Keratinocyte (primary cell): Measurements from ENCODE around the gene GRM1. TPM values are rescaled to one million over a fixed set of nuclear protein-coding genes. Genes with fewer than 3 reads are reported as not detected.

Experiments used
- DNase-seq: peaks from one replicate; pipeline ENCODE4 v3.0.0-alpha.2; 2011; ENCODE audit warnings: low read depth, missing footprints, low spot score
- FAIRE-seq: peaks from 2 replicates; lab custom pipeline; 2011; peaks lifted over from hg19 to GRCh38; lab: Jason Lieb, UNC
- H2AFZ ChIP-seq: 2 replicates; pipeline ENCODE4 v1.6.0; 2012; ENCODE audit warnings: low read length, control low read depth, inconsistent platforms; ENCODE audit not compliant: control insufficient read depth
- H3K27ac ChIP-seq: 2 replicates; pipeline ENCODE4 v1.5.1; 2011; ENCODE audit warnings: low read length; ENCODE audit not compliant: control insufficient read depth, insufficient read depth
- H3K27me3 ChIP-seq: 3 replicates; pipeline ENCODE4 v1.6.0; 2011; ENCODE audit warnings: low read length; ENCODE audit not compliant: control insufficient read depth, insufficient read depth; ENCODE audit errors: extremely low read depth
- H3K36me3 ChIP-seq, 2 experiments: 2 replicates in 1 of 2; 3 replicates in 1 of 2; pipeline ENCODE4 v1.5.1; 2011; ENCODE audit warnings: low read length in 2 of 2, mild to moderate bottlenecking in 1 of 2; ENCODE audit not compliant: control insufficient read depth in 2 of 2, insufficient read depth in 2 of 2; ENCODE audit errors: extremely low read depth in 1 of 2
- H3K4me1 ChIP-seq: 3 replicates; pipeline ENCODE4 v1.5.1; 2011; ENCODE audit warnings: low read length; ENCODE audit not compliant: control insufficient read depth, insufficient read depth; ENCODE audit errors: extremely low read depth
- H3K4me2 ChIP-seq: 3 replicates; pipeline ENCODE4 v1.6.0; 2011; ENCODE audit warnings: low read depth, low read length; ENCODE audit not compliant: control insufficient read depth, insufficient read depth; ENCODE audit errors: extremely low read depth
- H3K4me3 ChIP-seq, 3 experiments: fragments of 200-600 bp in 1 of 3; sonication (generic) in 1 of 3; 2 replicates in 2 of 3; 3 replicates in 1 of 3; pipeline ENCODE4 v1.5.1; 2011 to 2016; ENCODE audit warnings: low read length in 3 of 3, mild to moderate bottlenecking in 3 of 3, control low read depth in 2 of 3, inconsistent platforms in 1 of 3, low read depth in 1 of 3, mixed read lengths in 1 of 3, mixed run types in 1 of 3, moderate library complexity in 1 of 3; ENCODE audit not compliant: control insufficient read depth in 2 of 3, insufficient read depth in 2 of 3; ENCODE audit errors: extremely low read depth in 1 of 3
- H3K79me2 ChIP-seq: 2 replicates; pipeline ENCODE4 v1.6.0; 2012; ENCODE audit warnings: low read length; ENCODE audit not compliant: control insufficient read depth, insufficient read depth
- H3K9ac ChIP-seq: 3 replicates; pipeline ENCODE4 v1.6.0; 2011; ENCODE audit warnings: low read length; ENCODE audit not compliant: control insufficient read depth, insufficient read depth; ENCODE audit errors: extremely low read depth
- H3K9me1 ChIP-seq: 3 replicates; pipeline ENCODE4 v1.6.0; 2011; ENCODE audit warnings: low read length; ENCODE audit not compliant: control insufficient read depth, insufficient read depth; ENCODE audit errors: extremely low read depth
- H3K9me3 ChIP-seq: 2 replicates; pipeline ENCODE4 v1.5.1; 2012; ENCODE audit warnings: low read depth, low read length; ENCODE audit not compliant: control insufficient read depth
- H4K20me1 ChIP-seq: 3 replicates; pipeline ENCODE4 v1.6.0; 2011; ENCODE audit warnings: low read length; ENCODE audit not compliant: control insufficient read depth, insufficient read depth; ENCODE audit errors: extremely low read depth
- CTCF ChIP-seq, 3 experiments: IDR thresholded peaks in 1 of 3; conservative IDR thresholded peaks in 1 of 3; optimal IDR thresholded peaks in 1 of 3; 2 replicates in 2 of 3; 3 replicates in 1 of 3; pipeline versions ENCODE3 to v1.5.1; 2011; ENCODE audit warnings: low read length in 3 of 3, mild to moderate bottlenecking in 3 of 3, moderate library complexity in 2 of 3, control low read depth in 1 of 3, inconsistent platforms in 1 of 3; ENCODE audit not compliant: insufficient read depth in 2 of 3; ENCODE audit errors: extremely low read depth in 1 of 3
- EZH2 ChIP-seq: IDR thresholded peaks from one replicate; pipeline ENCODE4 v1.6.1; 2012; ENCODE audit warnings: inconsistent platforms, mild to moderate bottlenecking, low read length, moderate library complexity
- dilution Hi-C: fragments of 300-500 bp; cut with MboI; formaldehyde crosslinking; loops from one replicate; pipeline ENCODE4 v1.7.0; 2020; ENCODE audit warnings: low sequenced_read_pairs; ENCODE audit not compliant: extremely low pct_ligation_motif_present
- polyA plus RNA-seq, 5 experiments: library from polyadenylated mRNA; depleted of rRNA in 3 of 5; stranded (reverse) in 3 of 5; stranded (forward) in 1 of 5; unstranded in 1 of 5; fragments of >200 nt; gene quantifications; 1 replicate in 1 of 5; 2 replicates in 3 of 5; 3 replicates in 1 of 5; pipeline versions ENCODE4 v1.2.1 to v1.2.3, GENCODE V29; 2011 to 2012; ENCODE audit warnings: missing spikeins in 2 of 5, low read depth in 1 of 5, low replicate concordance in 1 of 5

The GRM1 gene
- polyA plus RNA-seq, 1 donor (not counting 4 experiments of a cell fraction or from before 2014, with no cell fraction given), result not detected

DNA sequence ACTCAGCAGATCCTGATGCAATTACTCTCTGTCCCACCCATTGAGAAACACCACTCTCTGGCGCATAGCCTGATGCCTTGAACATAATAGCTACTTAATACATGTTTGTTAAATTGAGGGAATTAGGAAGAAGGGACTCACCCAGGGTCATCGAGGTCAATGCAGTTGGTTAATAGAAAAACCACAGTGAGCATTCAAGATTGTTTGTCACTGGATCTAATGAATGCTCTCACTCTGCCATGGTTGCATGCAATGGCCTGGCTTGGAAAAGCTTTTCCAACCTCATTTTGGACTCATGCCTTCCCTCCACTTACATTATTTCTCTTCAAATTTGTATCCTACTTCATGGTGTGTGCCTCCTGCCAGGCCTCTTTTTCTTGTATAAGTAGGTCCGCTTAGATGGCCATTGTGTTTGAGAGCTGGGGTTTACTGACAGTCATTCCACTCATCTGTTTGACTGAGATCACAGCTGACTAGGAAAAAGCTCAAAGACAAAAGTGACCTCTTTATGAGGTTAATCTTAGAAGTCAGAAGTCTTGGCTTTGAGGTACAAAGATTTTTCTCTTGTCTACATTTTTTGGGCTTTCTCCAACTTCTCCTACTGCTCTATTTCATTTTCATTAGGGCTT, 360.0 kb downstream of the GRM1 start:
- FAIRE-seq, result no peak
- no peaks in the 10 kb centered on the region for H3K27me3 ChIP-seq
- no peaks in the 10 kb centered on the region for H3K79me2 ChIP-seq
- no peaks in the 10 kb centered on the region for H3K9me1 ChIP-seq
- H3K4me3 ChIP-seq, result no peak overlapping the region
- no peak overlapping the region for H2AFZ ChIP-seq
- no peak for DNase-seq
- no peaks in the 10 kb centered on the region for H3K4me1 ChIP-seq
- no peaks in the 10 kb centered on the region for H3K36me3 ChIP-seq
- H3K4me2 ChIP-seq, result no peak overlapping the region
- H3K27ac ChIP-seq, result no peak overlapping the region
- no peak for TF ChIP-seq CTCF (optimal IDR thresholded peaks at IDR 0.05 in 1 of 3, IDR thresholded peaks at IDR 0.05 in 1 of 3, conservative IDR thresholded peaks at IDR 0.05 in 1 of 3; ENCODE audit: extremely low read depth in 1 of 3, insufficient read depth in 2 of 3, low read length in 3 of 3)
- TF ChIP-seq EZH2, result no peak
- H3K9ac ChIP-seq, result no peak overlapping the region
- no peaks in the 10 kb centered on the region for H4K20me1 ChIP-seq
- dilution Hi-C loops, result no loop called here
- no peaks in the 10 kb centered on the region for H3K9me3 ChIP-seq

GRCh38 chr6:146389740-146390139, 360.9 kb downstream of the GRM1 start:
- no peak overlapping the region for H3K27ac ChIP-seq
- FAIRE-seq (no peak), DNase-seq (no peak)
- no peaks in the 10 kb centered on the region for H3K27me3 ChIP-seq
- no peak for TF ChIP-seq CTCF (optimal IDR thresholded peaks at IDR 0.05 in 1 of 3, IDR thresholded peaks at IDR 0.05 in 1 of 3, conservative IDR thresholded peaks at IDR 0.05 in 1 of 3; ENCODE audit: extremely low read depth in 1 of 3, insufficient read depth in 2 of 3, low read length in 3 of 3)
- TF ChIP-seq EZH2, result no peak
- H3K9me3 ChIP-seq, result no peaks in the 10 kb centered on the region
- H3K79me2 ChIP-seq, result no peaks in the 10 kb centered on the region
- H3K4me3 ChIP-seq, result no peak overlapping the region
- no peak overlapping the region for H3K4me2 ChIP-seq
- H4K20me1 ChIP-seq, result no peaks in the 10 kb centered on the region
- H3K36me3 ChIP-seq, result no peaks in the 10 kb centered on the region
- dilution Hi-C loops, result no loop called here
- no peaks in the 10 kb centered on the region for H3K4me1 ChIP-seq
- H2AFZ ChIP-seq, result no peak overlapping the region
- H3K9me1 ChIP-seq, result no peaks in the 10 kb centered on the region
- no peak overlapping the region for H3K9ac ChIP-seq
